AG08395 (cell line): ENCODE data around the gene PARVB.

Experiments used
- DNase-seq: peaks from one replicate; pipeline ENCODE4 v3.0.0; 2012; ENCODE audit warnings: mixed read lengths, low spot score

Gene PARVB

DNA sequence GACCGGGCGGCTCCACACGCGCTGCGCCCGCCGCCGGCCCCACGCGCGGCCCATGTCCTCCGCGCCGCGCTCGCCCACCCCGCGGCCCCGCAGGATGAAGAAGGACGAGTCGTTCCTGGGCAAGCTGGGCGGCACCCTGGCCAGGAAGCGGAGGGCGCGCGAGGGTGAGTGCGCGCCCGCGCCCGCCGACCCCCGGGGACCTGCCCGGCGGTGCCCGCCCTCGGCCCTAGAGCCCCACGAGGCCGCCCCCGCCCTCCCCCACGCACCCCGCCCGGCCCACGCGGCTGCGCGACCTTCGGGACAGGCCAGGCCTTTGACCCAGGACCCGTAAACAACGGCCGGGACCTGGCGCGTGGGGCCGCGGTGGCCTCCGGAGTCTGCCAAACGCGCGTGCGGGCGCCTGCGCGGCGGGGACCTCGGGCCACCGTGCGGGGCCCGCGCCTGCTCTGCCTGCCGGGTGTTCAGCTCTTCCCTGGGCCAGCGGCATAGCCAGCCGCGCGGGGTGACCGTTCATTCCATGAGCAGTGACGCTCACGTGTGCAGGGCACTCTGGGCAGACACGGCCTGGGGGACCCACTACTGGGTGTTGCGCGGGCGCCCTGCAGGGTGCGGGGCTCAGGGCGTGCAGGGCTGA, at the start of gene PARVB:
Gene PARVB (plus strand): TSS at position 15 of the 634 bp plus-strand sequence. CDS start 38 bp downstream, at position 53.
- DNase-seq, result peak; percentile 37

DNA sequence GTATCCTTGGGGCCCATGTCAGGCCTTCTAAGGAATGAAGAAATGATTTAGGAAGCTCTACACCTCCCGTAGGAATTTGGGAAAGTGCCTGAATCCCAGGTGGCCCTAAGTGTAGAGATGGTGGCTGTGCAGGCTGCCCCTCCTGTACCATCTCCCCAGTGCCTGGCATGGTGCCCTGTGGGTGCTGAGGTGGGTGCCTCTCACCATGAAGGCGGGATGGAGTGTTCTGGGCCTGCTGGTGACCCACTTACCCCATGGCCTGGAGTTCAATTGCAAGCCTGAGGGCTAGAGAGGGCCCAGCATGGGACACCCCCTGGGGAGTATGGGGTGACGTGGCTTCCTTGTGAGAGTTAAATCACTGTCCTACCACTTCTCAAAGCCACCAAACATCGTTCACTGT, 49.1 kb upstream of the PARVB start:
- no peak for DNase-seq

- DNase-seq, result no peak
These were observed 47.0 kb upstream of the PARVB start for GRCh38 chr22:43976861-43977795.

DNA sequence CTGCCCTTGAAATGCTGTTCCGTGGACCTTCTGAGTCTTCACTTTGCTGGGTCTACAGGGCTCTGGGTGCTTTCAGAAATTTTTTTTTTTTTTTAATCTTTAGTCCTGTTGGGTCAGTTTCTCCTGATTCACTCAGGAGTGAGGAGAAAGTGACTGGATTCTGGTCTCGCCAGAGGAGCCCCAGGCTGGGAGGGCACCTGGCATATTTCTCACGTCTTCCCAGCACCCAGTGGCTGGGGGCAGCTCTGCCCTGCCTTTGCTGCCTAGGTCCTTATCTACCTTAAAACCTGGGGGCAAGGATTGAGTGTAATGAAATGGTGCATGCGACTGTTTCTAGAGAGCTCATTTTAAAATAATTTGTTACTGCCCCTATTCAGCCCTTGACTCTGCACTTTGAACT, 45.5 kb upstream of the PARVB start:
- no peak for DNase-seq

- no peak for DNase-seq
These were observed 43.5 kb upstream of the PARVB start for GRCh38 chr22:43980579-43980978.

DNA sequence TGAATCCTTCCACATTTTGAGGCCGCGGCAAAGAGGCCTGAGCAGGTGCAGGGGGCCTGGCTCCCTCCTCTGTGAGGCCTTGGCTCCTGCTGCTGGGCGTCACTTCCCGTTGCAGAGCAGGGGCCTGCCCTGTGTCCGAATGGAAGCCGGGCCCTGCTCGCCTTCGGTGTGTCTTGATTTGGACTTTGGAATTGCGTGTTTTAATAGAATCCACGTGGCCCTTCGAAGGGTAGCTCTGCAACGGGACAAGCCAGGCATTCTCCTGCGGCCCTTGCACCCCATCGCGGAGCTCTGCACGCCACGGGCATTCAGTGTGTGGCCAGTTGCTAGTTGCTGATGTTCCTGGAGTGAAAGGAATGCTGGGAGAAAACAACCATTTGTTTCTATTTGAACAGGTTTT, 43.1 kb upstream of the PARVB start:
- DNase-seq, result no peak

GRCh38 chr22:43983808-43984207, 40.3 kb upstream of the PARVB start:
- DNase-seq, result no peak

DNA sequence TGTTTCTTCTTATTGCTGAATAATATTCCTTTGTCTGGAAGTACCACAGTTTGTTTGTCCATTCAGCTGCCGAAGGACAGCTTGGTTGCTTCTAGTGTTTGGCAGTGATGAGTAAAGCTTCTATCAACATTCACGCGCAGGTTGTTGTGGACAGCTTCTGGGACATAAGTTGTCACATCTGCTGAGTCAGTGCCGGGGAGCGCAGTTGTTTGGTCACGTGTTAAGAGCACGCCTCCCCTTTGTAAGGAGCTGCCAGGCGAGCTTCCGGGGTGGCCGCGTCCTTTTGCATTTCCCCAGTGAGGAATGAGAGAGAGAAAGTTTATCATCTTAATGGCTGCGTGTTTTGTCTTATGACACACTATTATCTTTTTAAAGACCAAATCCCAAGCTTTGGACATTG, 38.6 kb upstream of the PARVB start:
- DNase-seq, result no peak

DNA sequence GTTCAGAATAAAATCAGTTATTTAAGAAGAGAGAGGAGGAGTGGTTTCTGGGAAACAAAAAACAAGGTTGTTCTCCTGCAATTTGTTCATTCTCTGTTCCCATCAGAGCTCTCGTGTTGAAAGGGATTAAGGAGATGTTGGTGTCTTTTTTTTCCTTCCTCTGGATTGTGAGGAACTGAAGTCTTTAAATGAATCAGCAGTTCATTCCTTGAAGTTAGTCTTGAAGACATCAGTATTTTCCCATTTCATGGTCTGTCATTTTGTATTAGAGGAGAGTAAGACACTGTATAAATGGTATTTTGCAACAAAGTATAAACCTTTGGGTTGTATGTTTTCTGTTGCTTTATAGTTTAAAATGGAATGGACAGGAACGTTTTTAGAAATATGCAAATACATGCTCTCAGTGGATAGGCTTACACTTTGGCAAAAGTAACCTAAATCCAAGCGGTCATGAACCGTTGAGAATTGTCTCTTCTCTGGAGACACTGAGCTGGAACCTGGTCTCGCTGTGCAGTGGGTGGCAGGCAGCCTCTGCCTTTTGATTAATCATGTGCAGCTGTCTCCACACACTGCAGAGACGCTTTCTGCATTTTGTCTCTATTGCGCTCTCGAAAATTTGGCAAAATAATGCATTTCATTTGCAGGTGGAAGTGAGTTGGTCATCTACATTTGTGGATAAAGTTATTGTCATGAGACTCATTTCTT, 35.8 kb upstream of the PARVB start:
- DNase-seq, result no peak

GRCh38 chr22:43988960-43989359, 35.1 kb upstream of the PARVB start:
- DNase-seq, result no peak

GRCh38 chr22:43990044-43990443, 34.1 kb upstream of the PARVB start:
- no peak for DNase-seq

- no peak for DNase-seq
These were observed 32.6 kb upstream of the PARVB start for GRCh38 chr22:43991316-43992020.

GRCh38 chr22:43992331-43992821, 31.7 kb upstream of the PARVB start:
- peak; percentile 95 for DNase-seq

GRCh38 chr22:43993072-43993760, 30.9 kb upstream of the PARVB start:
- DNase-seq, result peak; percentile 76

- no peak for DNase-seq
These were observed 30.1 kb upstream of the PARVB start for GRCh38 chr22:43994006-43994405.

GRCh38 chr22:43994416-43994815, 29.7 kb upstream of the PARVB start:
- DNase-seq, result no peak

DNA sequence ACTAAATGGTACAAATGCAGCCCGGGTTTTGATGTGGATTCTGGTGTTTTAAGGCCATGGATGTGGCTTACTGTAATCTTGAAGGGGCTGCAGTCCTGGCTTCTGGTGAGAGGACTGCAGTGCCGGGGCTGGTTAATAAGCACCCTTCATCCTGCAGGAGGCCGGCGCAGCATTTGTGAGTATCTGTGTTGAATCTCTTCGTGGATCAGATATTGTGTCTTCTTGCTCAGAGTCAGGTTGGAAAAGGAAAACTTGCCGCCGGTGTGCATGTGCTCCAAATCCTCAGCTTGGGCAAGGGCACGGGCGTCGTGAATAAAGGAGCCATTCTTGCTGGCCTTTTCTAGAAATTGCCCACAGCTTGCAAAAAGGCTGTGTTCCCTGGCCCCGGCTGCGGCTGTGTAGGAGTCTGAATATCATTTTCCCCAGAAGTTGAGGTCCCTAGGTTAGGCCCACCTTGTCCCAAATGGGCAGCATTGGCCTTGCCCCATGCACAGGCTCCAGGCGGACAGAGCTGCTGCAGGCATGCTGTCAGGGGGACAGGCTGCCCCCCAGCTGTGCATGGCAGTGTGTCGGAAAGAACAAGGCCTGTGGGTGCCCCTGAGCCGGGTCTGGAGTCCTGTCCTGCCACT, 28.9 kb upstream of the PARVB start:
- no peak for DNase-seq

DNA sequence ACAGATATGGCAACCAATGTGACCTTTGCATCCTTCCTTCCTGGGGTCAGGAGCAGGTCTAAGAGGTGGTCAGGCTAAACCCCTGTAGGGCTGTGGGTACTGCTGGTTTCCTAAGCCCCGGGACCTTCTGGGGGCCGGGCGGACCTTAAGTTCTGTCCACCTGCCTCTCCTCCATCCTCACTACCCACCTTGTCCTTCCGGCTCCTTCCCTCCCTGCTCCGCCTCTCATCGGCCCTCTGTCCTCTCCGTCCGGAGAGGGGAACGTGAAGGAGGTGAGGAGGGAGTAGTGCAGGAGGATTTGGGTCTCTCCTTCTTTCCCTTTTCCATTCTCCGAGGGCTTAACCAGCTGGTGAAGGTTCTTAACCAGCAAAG, 28.3 kb upstream of the PARVB start:
- no peak for DNase-seq

- DNase-seq, result no peak
These were observed 27.7 kb upstream of the PARVB start for GRCh38 chr22:43996170-43996980.

GRCh38 chr22:43996981-43997265, 27.2 kb upstream of the PARVB start:
- DNase-seq, result no peak
